Smooth muscle cell (in vitro differentiated cells): ENCODE results near the gene IFNL1. TPM values are rescaled to one million over a fixed set of nuclear protein-coding genes. Genes with fewer than 3 reads are reported as not detected.
"Not testable (repeated sequence)": the region's sequence is repeated elsewhere in the genome, so short reads cannot be mapped to it uniquely, and the experiment has no call there.

Experiments used
- DNase-seq: peaks from one replicate; lab custom pipeline; 2025; ENCODE audit not compliant: unreplicated experiment; lab: John Stamatoyannopoulos, UW
- H2AFZ ChIP-seq: fragments of 200-600 bp; sonication (generic); 2 replicates; pipeline ENCODE4 v1.6.0; 2016; ENCODE audit warnings: antibody characterized with exemption, low read depth, mild to moderate bottlenecking
- H3F3A ChIP-seq: fragments of 200-600 bp; sonication (generic); 2 replicates; pipeline ENCODE4 v1.6.0; 2017; ENCODE audit warnings: antibody characterized with exemption, low read depth
- H3K27ac ChIP-seq: fragments of 200-600 bp; sonication (generic); 2 replicates; pipeline ENCODE4 v1.5.1; 2016; ENCODE audit warnings: low read depth, mild to moderate bottlenecking
- H3K27me3 ChIP-seq: fragments of 200-600 bp; sonication (generic); 2 replicates; pipeline ENCODE4 v1.6.1; 2016; ENCODE audit warnings: low read depth, mild to moderate bottlenecking
- H3K36me3 ChIP-seq: fragments of 200-600 bp; sonication (generic); 2 replicates; pipeline ENCODE4 v1.5.1; 2016; ENCODE audit warnings: low read depth
- H3K4me1 ChIP-seq: fragments of 200-600 bp; sonication (generic); 2 replicates; pipeline ENCODE4 v1.5.1; 2016; ENCODE audit warnings: low read depth
- H3K4me2 ChIP-seq: fragments of 200-600 bp; sonication (generic); 2 replicates; pipeline ENCODE4 v1.6.0; 2016; ENCODE audit warnings: mild to moderate bottlenecking
- H3K4me3 ChIP-seq: fragments of 200-600 bp; sonication (generic); 2 replicates; pipeline ENCODE4 v1.5.1; 2016; ENCODE audit warnings: mild to moderate bottlenecking
- H3K79me2 ChIP-seq: fragments of 200-600 bp; sonication (generic); 2 replicates; pipeline ENCODE4 v1.6.0; 2016; ENCODE audit warnings: low read depth, mild to moderate bottlenecking
- H3K9ac ChIP-seq: fragments of 200-600 bp; sonication (generic); 2 replicates; pipeline ENCODE4 v1.6.0; 2016; ENCODE audit warnings: low read depth
- H3K9me3 ChIP-seq: fragments of 200-600 bp; sonication (generic); replicated peaks from 2 replicates; pipeline ENCODE4 v1.5.1; 2016; ENCODE audit warnings: low read depth
- H4K20me1 ChIP-seq: fragments of 200-600 bp; sonication (generic); 2 replicates; pipeline ENCODE4 v1.6.0; 2016; ENCODE audit warnings: low read depth
- WGBS: methylation state at CpG from one replicate; pipeline ENCODE4 v1.1.7; 2016; ENCODE audit warnings: low lambda C conversion rate; 5-methylcytosine and 5-hydroxymethylcytosine counted together
- polyA plus RNA-seq: library from polyadenylated mRNA; unstranded; fragments of >200 nt; fragmentation: Nextera tagmentation; extraction: Ambion mirVana; gene quantifications from 2 replicates; pipeline ENCODE4 v1.2.1, GENCODE V29; 2016
- total RNA-seq: library from RNA; depleted of rRNA; stranded (reverse); fragments of >200 nt; gene quantifications from 2 replicates; pipeline ENCODE4 v1.2.3, GENCODE V29; 2014
- TF ChIP-seq, protein P1 (sequence below): fragments of 200-600 bp; sonication (generic); IDR thresholded peaks from 2 replicates; pipeline ENCODE4 v1.5.1; 2017; ENCODE audit warnings: borderline replicate concordance, mild to moderate bottlenecking, antibody characterized with exemption; ENCODE audit not compliant: insufficient read depth, poor library complexity, severe bottlenecking

IFNL1 gene
- total and polyA plus RNA-seq, 2 experiments from 2014 or later, result not detected

GRCh38 chr19:39308531-39309304, 12.5 kb downstream of the IFNL1 start:
- 64% methylated on average over 10 of the region's 18 CpGs for WGBS
- no peak for DNase-seq
- Histone ChIP-seq H3K4me1 (peaks cover 9% of the 10 kb centered on the region), H2AFZ (peak overlapping the region; percentile 97), H3K9me3 (no peaks in the 10 kb centered on the region), H3K36me3 (no peaks in the 10 kb centered on the region), H3K4me2 (no peak overlapping the region), H3K27ac (no peak overlapping the region), H4K20me1 (no peaks in the 10 kb centered on the region), H3K79me2 (no peaks in the 10 kb centered on the region), H3K27me3 (peaks cover 6% of the 10 kb centered on the region), H3K4me3 (peak overlapping the region; percentile 53), H3F3A (peaks cover 5% of the 10 kb centered on the region), H3K9ac (no peak overlapping the region)
- TF ChIP-seq, protein P1, sequence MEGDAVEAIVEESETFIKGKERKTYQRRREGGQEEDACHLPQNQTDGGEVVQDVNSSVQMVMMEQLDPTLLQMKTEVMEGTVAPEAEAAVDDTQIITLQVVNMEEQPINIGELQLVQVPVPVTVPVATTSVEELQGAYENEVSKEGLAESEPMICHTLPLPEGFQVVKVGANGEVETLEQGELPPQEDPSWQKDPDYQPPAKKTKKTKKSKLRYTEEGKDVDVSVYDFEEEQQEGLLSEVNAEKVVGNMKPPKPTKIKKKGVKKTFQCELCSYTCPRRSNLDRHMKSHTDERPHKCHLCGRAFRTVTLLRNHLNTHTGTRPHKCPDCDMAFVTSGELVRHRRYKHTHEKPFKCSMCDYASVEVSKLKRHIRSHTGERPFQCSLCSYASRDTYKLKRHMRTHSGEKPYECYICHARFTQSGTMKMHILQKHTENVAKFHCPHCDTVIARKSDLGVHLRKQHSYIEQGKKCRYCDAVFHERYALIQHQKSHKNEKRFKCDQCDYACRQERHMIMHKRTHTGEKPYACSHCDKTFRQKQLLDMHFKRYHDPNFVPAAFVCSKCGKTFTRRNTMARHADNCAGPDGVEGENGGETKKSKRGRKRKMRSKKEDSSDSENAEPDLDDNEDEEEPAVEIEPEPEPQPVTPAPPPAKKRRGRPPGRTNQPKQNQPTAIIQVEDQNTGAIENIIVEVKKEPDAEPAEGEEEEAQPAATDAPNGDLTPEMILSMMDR, result no peak

- not testable (repeated sequence) for H3K27me3 ChIP-seq, H2AFZ ChIP-seq, H3K4me1 ChIP-seq, H3K36me3 ChIP-seq, H3K79me2 ChIP-seq, H3F3A ChIP-seq, H3K4me2 ChIP-seq, H3K4me3 ChIP-seq, H4K20me1 ChIP-seq, H3K27ac ChIP-seq, DNase-seq, H3K9me3 ChIP-seq, H3K9ac ChIP-seq
- 94% methylated on average over 7 of the region's 7 CpGs for WGBS
Observed at GRCh38 chr19:39309305-39309670, 13.1 kb downstream of the IFNL1 start.

DNA sequence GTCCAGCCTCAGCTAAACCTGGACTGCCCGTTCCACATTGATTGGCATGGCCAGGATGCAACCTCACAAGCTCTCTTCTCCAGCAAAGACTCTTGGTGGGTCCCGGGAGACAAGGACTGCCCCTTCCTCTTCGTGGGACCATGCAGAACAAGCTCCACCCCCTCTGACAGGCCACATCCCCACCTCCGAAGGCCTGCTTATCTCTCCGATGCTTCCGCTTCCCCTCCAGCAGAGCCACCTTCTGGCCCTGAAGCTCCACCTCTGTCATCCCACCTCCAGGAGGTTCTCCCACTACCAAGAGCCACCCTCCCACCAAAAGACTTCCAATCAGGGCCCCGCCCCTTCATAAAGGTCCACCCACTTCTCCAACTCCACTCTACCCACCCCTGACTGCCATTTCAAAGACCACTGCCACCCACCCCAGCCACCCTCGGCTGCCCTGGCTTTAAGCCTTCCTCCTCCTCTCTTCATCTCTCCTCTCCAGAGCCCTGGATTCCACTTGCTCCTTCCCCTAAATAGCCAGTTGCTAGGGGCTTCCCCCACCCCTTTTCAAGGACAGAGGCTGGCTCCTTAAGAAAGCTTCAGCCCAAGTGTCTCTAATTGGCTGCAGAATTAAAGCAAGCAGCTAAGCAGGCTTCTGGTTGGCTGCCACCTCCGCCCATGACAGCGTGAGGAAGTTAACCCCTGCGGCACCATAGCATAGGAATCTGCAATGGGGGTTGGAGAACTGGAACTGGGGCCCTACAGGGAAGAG, 14.5 kb downstream of the IFNL1 start:
- WGBS, result 75% methylated on average over 10 of the region's 11 CpGs
- no peak overlapping the region for H3K4me3 ChIP-seq
- no peak overlapping the region for H2AFZ ChIP-seq
- no peak for DNase-seq
- peaks cover 6% of the 10 kb centered on the region for H3K4me1 ChIP-seq
- H3K27me3 ChIP-seq, result peaks cover 6% of the 10 kb centered on the region
- H3K27ac ChIP-seq, result no peak overlapping the region
- H3F3A ChIP-seq, result peaks cover 5% of the 10 kb centered on the region
- H3K9me3 ChIP-seq, result no peaks in the 10 kb centered on the region
- no peaks in the 10 kb centered on the region for H4K20me1 ChIP-seq
- H3K9ac ChIP-seq, result no peak overlapping the region
- TF ChIP-seq, protein P1, result no peak
- no peaks in the 10 kb centered on the region for H3K36me3 ChIP-seq
- H3K79me2 ChIP-seq, result no peaks in the 10 kb centered on the region
- H3K4me2 ChIP-seq, result no peak overlapping the region

GRCh38 chr19:39314016-39314728, 18.0 kb downstream of the IFNL1 start:
- no peak overlapping the region for H2AFZ ChIP-seq
- no peaks in the 10 kb centered on the region for H3K79me2 ChIP-seq
- H3K9ac ChIP-seq, result no peak overlapping the region
- H3K9me3 ChIP-seq, result no peaks in the 10 kb centered on the region
- TF ChIP-seq, protein P1, result no peak
- H3K27ac ChIP-seq, result no peak overlapping the region
- no peaks in the 10 kb centered on the region for H3F3A ChIP-seq
- WGBS, result 97% methylated on average over 62 of the region's 64 CpGs
- no peaks in the 10 kb centered on the region for H3K36me3 ChIP-seq
- no peak overlapping the region for H3K4me3 ChIP-seq
- H3K4me1 ChIP-seq, result no peaks in the 10 kb centered on the region
- H3K4me2 ChIP-seq, result no peak overlapping the region
- no peak for DNase-seq
- H3K27me3 ChIP-seq, result no peaks in the 10 kb centered on the region
- no peaks in the 10 kb centered on the region for H4K20me1 ChIP-seq
